Measurements from ENCODE around the gene BNC2.

Gene BNC2

DNA sequence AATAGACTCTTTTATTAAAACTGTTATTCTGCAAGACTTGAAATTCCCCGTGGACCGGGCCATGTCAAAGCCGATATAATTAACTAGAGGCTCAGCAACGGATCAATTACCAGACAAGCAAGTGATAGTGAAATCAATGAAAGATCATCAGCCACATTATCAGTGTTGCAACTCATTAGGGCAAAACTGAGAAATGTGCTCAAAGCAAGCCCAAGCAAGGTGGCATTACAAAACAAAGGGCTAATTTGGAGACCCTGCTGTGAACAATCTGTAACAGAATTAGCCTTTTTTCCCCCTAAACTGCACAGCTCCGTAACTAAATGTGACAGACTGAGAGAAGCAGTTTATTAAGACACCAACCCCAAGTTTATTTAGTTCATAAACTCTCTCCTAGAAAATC, 140.3 kb downstream of the BNC2 start:
- ATAC-seq (ENCODE audit: low read depth) (no peak), DNase-seq (ENCODE audit: low spot score) (no peak)
- TF ChIP-seq, protein P1, sequence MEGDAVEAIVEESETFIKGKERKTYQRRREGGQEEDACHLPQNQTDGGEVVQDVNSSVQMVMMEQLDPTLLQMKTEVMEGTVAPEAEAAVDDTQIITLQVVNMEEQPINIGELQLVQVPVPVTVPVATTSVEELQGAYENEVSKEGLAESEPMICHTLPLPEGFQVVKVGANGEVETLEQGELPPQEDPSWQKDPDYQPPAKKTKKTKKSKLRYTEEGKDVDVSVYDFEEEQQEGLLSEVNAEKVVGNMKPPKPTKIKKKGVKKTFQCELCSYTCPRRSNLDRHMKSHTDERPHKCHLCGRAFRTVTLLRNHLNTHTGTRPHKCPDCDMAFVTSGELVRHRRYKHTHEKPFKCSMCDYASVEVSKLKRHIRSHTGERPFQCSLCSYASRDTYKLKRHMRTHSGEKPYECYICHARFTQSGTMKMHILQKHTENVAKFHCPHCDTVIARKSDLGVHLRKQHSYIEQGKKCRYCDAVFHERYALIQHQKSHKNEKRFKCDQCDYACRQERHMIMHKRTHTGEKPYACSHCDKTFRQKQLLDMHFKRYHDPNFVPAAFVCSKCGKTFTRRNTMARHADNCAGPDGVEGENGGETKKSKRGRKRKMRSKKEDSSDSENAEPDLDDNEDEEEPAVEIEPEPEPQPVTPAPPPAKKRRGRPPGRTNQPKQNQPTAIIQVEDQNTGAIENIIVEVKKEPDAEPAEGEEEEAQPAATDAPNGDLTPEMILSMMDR (IDR thresholded peaks at IDR 0.05; ENCODE audit: poor library complexity, severe bottlenecking): no peak
- Histone ChIP-seq H3K4me3 (ENCODE audit: severe bottlenecking) (no peak overlapping the region), H3K4me1 (ENCODE audit: insufficient read depth, poor library complexity, severe bottlenecking) (peaks cover 7% of the 10 kb centered on the region), H3K9me3 (ENCODE audit: severe bottlenecking) (no peaks in the 10 kb centered on the region), H3K36me3 (ENCODE audit: low read depth) (no peaks in the 10 kb centered on the region), H3K27ac (ENCODE audit: poor library complexity, severe bottlenecking) (no peak overlapping the region), H3K27me3 (ENCODE audit: insufficient read depth, poor library complexity, severe bottlenecking) (peaks cover 9% of the 10 kb centered on the region)

DNA sequence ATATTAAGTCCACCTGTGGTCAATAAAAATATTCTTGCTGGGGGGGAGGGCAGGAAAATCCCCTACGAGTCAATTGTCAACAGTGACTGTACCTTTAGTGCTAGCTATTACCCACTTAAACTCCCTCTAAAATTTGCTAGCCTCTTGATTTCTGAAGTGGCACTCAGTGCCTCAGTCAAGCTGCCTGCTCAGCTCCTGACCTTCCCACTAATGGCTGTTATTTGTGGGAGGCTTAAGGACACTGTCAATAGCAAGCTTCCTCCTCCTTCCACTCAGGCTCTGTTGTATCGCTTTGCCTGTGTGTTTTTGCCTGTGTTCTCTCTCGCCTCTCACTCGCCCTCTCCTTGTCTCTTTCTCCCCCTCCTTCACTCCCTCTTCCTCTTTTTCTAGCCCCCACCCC, 140.8 kb downstream of the BNC2 start:
- ATAC-seq (ENCODE audit: low read depth): no peak

DNA sequence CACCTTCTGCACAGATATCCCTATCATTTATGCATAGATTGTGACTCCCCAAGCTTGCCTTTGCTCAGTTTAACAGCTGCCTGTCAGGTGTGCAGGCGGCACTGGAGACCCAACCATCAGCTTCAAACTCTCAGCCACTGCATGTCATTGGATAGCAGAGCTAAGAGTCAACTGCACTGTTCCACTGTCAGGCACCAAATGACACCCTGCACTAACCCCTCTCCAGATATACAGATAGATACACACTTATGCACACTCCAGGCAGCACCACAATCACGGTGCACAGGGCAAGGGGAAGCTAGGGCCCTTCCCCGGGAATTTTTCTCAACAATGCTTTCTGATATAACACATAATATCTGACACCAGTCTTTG, 142.3 kb downstream of the BNC2 start:
- H3K4me3 ChIP-seq (ENCODE audit: severe bottlenecking): no peak overlapping the region
- H3K9me3 ChIP-seq (ENCODE audit: severe bottlenecking): no peaks in the 10 kb centered on the region
- H3K27ac ChIP-seq (ENCODE audit: poor library complexity, severe bottlenecking): no peak overlapping the region
- H3K36me3 ChIP-seq (ENCODE audit: low read depth): no peaks in the 10 kb centered on the region
- peaks cover 7% of the 10 kb centered on the region for H3K4me1 ChIP-seq (ENCODE audit: insufficient read depth, poor library complexity, severe bottlenecking)
- no peak for DNase-seq (ENCODE audit: low spot score)
- TF ChIP-seq, protein P1 (IDR thresholded peaks at IDR 0.05; ENCODE audit: poor library complexity, severe bottlenecking): no peak
- peaks cover 9% of the 10 kb centered on the region for H3K27me3 ChIP-seq (ENCODE audit: insufficient read depth, poor library complexity, severe bottlenecking)
- no peak for ATAC-seq (ENCODE audit: low read depth)

More for the DNA sequence above, 140.8 kb downstream of the BNC2 start:
- Histone ChIP-seq H3K27ac (ENCODE audit: poor library complexity, severe bottlenecking) (no peak overlapping the region), H3K9me3 (ENCODE audit: severe bottlenecking) (no peaks in the 10 kb centered on the region), H3K36me3 (ENCODE audit: low read depth) (no peaks in the 10 kb centered on the region), H3K4me1 (ENCODE audit: insufficient read depth, poor library complexity, severe bottlenecking) (peaks cover 7% of the 10 kb centered on the region), H3K4me3 (ENCODE audit: severe bottlenecking) (no peak overlapping the region), H3K27me3 (ENCODE audit: insufficient read depth, poor library complexity, severe bottlenecking) (peaks cover 9% of the 10 kb centered on the region)
- DNase-seq (ENCODE audit: low spot score): no peak
- TF ChIP-seq, protein P1 (IDR thresholded peaks at IDR 0.05; ENCODE audit: poor library complexity, severe bottlenecking): no peak

DNA sequence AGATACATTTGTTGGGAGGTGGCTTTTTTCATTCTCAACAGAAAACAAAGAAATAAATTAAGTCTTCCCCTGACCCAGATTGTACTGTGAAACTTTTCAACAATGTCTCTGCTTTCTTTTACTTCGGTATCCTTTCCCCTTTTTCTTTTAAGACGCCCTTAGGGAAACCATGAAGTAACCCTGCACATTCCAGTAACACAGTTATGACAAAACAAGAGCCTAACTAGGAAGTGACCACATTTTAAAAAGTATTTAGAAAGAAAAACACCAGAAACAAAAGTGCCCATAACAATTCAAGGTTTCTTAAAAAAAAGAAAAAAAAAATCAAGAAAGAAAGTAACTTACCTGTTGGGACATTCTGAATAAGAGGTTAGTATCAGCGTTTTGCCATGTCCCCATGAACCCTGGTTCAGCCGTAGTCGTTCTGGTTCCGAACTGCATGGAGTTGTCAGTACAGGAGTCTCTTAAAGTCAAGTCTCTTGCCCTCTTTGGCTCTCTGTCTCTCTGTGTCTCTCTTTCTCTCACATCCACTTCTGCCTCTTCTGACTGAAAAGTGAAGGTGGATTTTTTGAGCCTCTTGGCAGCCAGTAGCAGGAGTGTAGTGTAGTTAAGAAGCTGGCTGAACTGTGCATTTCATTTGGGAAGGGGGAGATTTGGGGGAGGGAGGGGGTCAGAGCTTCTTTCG, 142.9 kb downstream of the BNC2 start:
- peaks cover 9% of the 10 kb centered on the region for H3K27me3 ChIP-seq (ENCODE audit: insufficient read depth, poor library complexity, severe bottlenecking)
- no peaks in the 10 kb centered on the region for H3K9me3 ChIP-seq (ENCODE audit: severe bottlenecking)
- H3K4me1 ChIP-seq (ENCODE audit: insufficient read depth, poor library complexity, severe bottlenecking): peaks cover 7% of the 10 kb centered on the region
- ATAC-seq (ENCODE audit: low read depth) (no peak), DNase-seq (ENCODE audit: low spot score) (no peak)
- peak overlapping the region; percentile 35 for H3K4me3 ChIP-seq (ENCODE audit: severe bottlenecking)
- H3K36me3 ChIP-seq (ENCODE audit: low read depth): no peaks in the 10 kb centered on the region
- no peak overlapping the region for H3K27ac ChIP-seq (ENCODE audit: poor library complexity, severe bottlenecking)
- TF ChIP-seq, protein P1 (IDR thresholded peaks at IDR 0.05; ENCODE audit: poor library complexity, severe bottlenecking): no peak

DNA sequence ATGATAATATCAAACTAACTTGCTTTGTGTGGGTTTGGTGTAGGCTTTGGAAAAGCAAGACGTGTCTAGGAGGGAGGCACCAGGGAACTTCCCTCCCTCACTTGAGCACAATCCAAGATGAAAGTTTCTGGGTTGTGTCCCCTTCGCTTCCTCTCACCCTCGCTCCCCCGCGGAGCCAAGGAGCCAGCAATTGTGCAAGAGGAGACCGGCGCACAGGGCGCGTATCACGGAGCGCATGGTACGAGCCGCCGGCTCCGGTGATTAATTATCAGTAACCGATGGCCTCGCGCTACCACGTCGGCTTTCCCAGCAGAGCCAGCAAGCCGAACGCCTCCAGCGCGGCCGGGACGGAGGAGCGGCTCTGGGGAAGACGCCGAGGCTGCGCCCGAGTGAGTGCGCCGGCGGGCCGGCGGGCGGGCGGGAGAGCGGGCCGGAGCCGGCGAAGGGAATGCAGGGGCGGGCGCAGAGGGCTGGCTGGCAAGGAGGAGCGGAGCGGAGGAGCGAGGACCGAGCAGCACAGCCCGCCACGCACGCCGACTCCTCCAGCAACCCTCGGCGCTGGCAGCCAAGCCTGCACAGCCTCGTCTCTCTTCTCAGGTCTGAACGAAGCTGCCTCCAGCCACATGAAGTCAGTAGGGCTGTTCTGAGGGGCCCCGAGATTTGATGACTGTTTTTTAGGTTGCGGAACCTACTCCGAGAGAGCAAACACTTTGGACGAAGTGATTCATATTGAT, 143.6 kb downstream of the BNC2 start:
- Histone ChIP-seq H3K27me3 (ENCODE audit: insufficient read depth, poor library complexity, severe bottlenecking) (peaks cover 9% of the 10 kb centered on the region), H3K4me3 (ENCODE audit: severe bottlenecking) (peak overlapping the region; percentile 35), H3K27ac (ENCODE audit: poor library complexity, severe bottlenecking) (no peak overlapping the region), H3K4me1 (ENCODE audit: insufficient read depth, poor library complexity, severe bottlenecking) (peaks cover 4% of the 10 kb centered on the region), H3K9me3 (ENCODE audit: severe bottlenecking) (no peaks in the 10 kb centered on the region), H3K36me3 (ENCODE audit: low read depth) (no peaks in the 10 kb centered on the region)
- ATAC-seq (ENCODE audit: low read depth) (peak; percentile 90), DNase-seq (ENCODE audit: low spot score) (peak; percentile 73)
- TF ChIP-seq, protein P1 (IDR thresholded peaks at IDR 0.05; ENCODE audit: poor library complexity, severe bottlenecking): no peak

Data from RWPE2 (cell line).